GM12878 (cell line): ENCODE results near the gene CHCT1. TPM values are rescaled to one million over a fixed set of nuclear protein-coding genes. Genes with fewer than 3 reads are reported as not detected.

Experiments
- ATAC-seq: fragments of 200-7000 bp; cut with Tn5 transposase; 3 replicates; pipeline ENCODE4 v1.9.1; 2020; ENCODE audit warnings: mild to moderate bottlenecking, moderate library complexity
- BruUV-seq: library from RNA; stranded (reverse); fragments of 400-500 nt; replicated peaks from 2 replicates; lab custom pipeline; 2021; lab: Mats Ljungman, UMichigan
- CTCF ChIA-PET: fragments of 300-600 bp; sonication (Branson Sonifier 250); formaldehyde crosslinking; extraction: SDS; loops from one replicate; lab custom pipeline; 2021; ENCODE audit warnings: inconsistent platforms; lab: Yijun Ruan, JAX
- POLR2A ChIA-PET: fragments of 350-600 bp; formaldehyde crosslinking; extraction: SDS; loops from one replicate; lab custom pipeline; 2021; ENCODE audit warnings: inconsistent platforms; lab: Charles Lee
- RAD21 ChIA-PET: fragments of 300-600 bp; sonication (Branson Sonifier 250); formaldehyde crosslinking; loops from one replicate; lab custom pipeline; 2023; ENCODE audit warnings: antibody characterized with exemption; ENCODE audit not compliant: unreplicated experiment; lab: Charles Lee
- SMC1A ChIA-PET: fragments of 300-600 bp; sonication (Branson Sonifier 250); formaldehyde crosslinking; loops from one replicate; lab custom pipeline; 2023; ENCODE audit not compliant: unreplicated experiment, uncharacterized antibody; lab: Charles Lee
- DNase-seq: peaks from one replicate; pipeline ENCODE4 v3.0.0-alpha.2; 2011; ENCODE audit warnings: low read depth, low spot score
- FAIRE-seq: peaks from 3 replicates; lab custom pipeline; 2011; peaks lifted over from hg19 to GRCh38; lab: Jason Lieb, UNC
- H2AFZ ChIP-seq: 2 replicates; pipeline ENCODE4 v1.6.0; 2011; ENCODE audit warnings: low read depth, low read length, control low read depth; ENCODE audit not compliant: control insufficient read depth
- H3K27ac ChIP-seq: 2 replicates; pipeline ENCODE4 v1.5.1; 2011; ENCODE audit warnings: control low read depth; ENCODE audit not compliant: control insufficient read depth, insufficient read depth
- H3K27me3 ChIP-seq, 2 experiments: replicated peaks in 1 of 2; 2 replicates each; pipeline versions ENCODE4 v1.6.0 to v1.6.1; 2011; ENCODE audit warnings: low read length in 1 of 2; ENCODE audit not compliant: control insufficient read depth in 2 of 2, insufficient read depth in 2 of 2
- H3K36me3 ChIP-seq, 2 experiments: 2 replicates each; pipeline ENCODE4 v1.5.1; 2011; ENCODE audit warnings: low read length in 1 of 2; ENCODE audit not compliant: control insufficient read depth in 2 of 2, insufficient read depth in 2 of 2
- H3K4me1 ChIP-seq: 2 replicates; pipeline ENCODE4 v1.6.1; 2011; ENCODE audit warnings: mild to moderate bottlenecking, low read length, moderate library complexity, mixed read lengths; ENCODE audit not compliant: control insufficient read depth, insufficient read depth
- H3K4me2 ChIP-seq: 2 replicates; pipeline ENCODE4 v1.6.0; 2011; ENCODE audit warnings: control low read depth; ENCODE audit not compliant: control insufficient read depth, insufficient read depth
- H3K4me3 ChIP-seq: fragments of 200-600 bp; sonication (generic); 2 replicates; pipeline ENCODE4 v1.5.1; 2016
- H3K79me2 ChIP-seq: 2 replicates; pipeline ENCODE4 v1.6.0; 2011; ENCODE audit warnings: low read length; ENCODE audit not compliant: control insufficient read depth, insufficient read depth
- H3K9ac ChIP-seq: 2 replicates; pipeline ENCODE4 v1.8.0; 2011; ENCODE audit warnings: low read length, control low read depth, mixed read lengths; ENCODE audit not compliant: control insufficient read depth, insufficient read depth
- H3K9me3 ChIP-seq: replicated peaks from 3 replicates; pipeline ENCODE4 v1.5.1; 2011; ENCODE audit warnings: mild to moderate bottlenecking, low read length; ENCODE audit not compliant: control insufficient read depth, insufficient read depth
- H4K20me1 ChIP-seq: 2 replicates; pipeline ENCODE4 v1.6.0; 2011; ENCODE audit not compliant: control insufficient read depth, insufficient read depth
- CREM ChIP-seq: IDR thresholded peaks from 2 replicates; pipeline ENCODE4 v1.6.1; 2014; ENCODE audit warnings: antibody characterized with exemption, low read depth
- LARP7 ChIP-seq: fragments of 450-650 bp; IDR thresholded peaks from 2 replicates; pipeline ENCODE4 v1.6.1; 2017; ENCODE audit warnings: mild to moderate bottlenecking
- ZBTB11 ChIP-seq: fragments of 450-650 bp; formaldehyde crosslinking; IDR thresholded peaks from 2 replicates; pipeline ENCODE4 v1.5.0; 2022; ENCODE audit warnings: mild to moderate bottlenecking, missing genetic modification characterization
- WGBS: methylation state at CpG from one replicate; pipeline ENCODE4 v1.1.6; 2016; ENCODE audit warnings: low lambda C conversion rate; ENCODE audit not compliant: insufficient replicate concordance, insufficient coverage; ENCODE audit errors: missing lambda C conversion rate; 5-methylcytosine and 5-hydroxymethylcytosine counted together
- in situ Hi-C: fragments of 300-500 bp; cut with MboI; formaldehyde crosslinking; loops from 9 replicates; pipeline ENCODE4 v1.14.3; 2018; ENCODE audit warnings: mixed read lengths
- intact Hi-C: fragments of 100-400 bp; cut with micrococcal nuclease; formaldehyde crosslinking; loops from one replicate; pipeline ENCODE4 v1.14.2; 2022; ENCODE audit not compliant: unreplicated experiment
- polyA plus RNA-seq, 11 experiments: library from polyadenylated mRNA; depleted of rRNA in 4 of 11; unstranded in 6 of 11; stranded (reverse) in 5 of 11; fragments of >200 nt; fragmentation: Nextera tagmentation in 4 of 11; fragmentation: Illumina TruSeq in 1 of 11; extraction: Ambion mirVana in 4 of 11; extraction: Trizol in 1 of 11; gene quantifications; 1 replicate in 1 of 11; 2 replicates in 10 of 11; pipeline versions ENCODE4 v1.2.1 to v1.2.3, GENCODE V29; 2011 to 2016; ENCODE audit warnings: inconsistent platforms in 2 of 11, missing spikeins in 2 of 11, low read depth in 1 of 11
- total RNA-seq, 4 experiments: library from RNA; depleted of rRNA in 3 of 4; stranded (reverse); fragments of >200 nt in 3 of 4; fragmentation: Illumina TruSeq in 1 of 4; extraction: Trizol in 1 of 4; gene quantifications; 2 replicates each; pipeline versions ENCODE4 v1.2.1 to v1.2.3, GENCODE V29; 2013 to 2021

The CHCT1 gene
- total and polyA plus RNA-seq, 10 of the 15 experiments (the other 5 are each of a cell fraction or from before 2014, with no cell fraction given), result 0.23 to 0.35 TPM; not detected in 8

GRCh38 chr17:60390925-60391470 is 31.3 kb upstream of the CHCT1 start:
- Histone ChIP-seq H3K9ac (peak overlapping the region; percentile 90), H3K36me3 (no peaks in the 10 kb centered on the region), H3K9me3 (no peaks in the 10 kb centered on the region), H3K27ac (peak overlapping the region; percentile 81), H3K4me3 (peak overlapping the region; percentile 97), H3K4me1 (no peaks in the 10 kb centered on the region), H3K4me2 (peak overlapping the region; percentile 88), H2AFZ (peak overlapping the region; percentile 78), H3K79me2 (peaks cover 50% of the 10 kb centered on the region), H3K27me3 (no peaks in the 10 kb centered on the region), H4K20me1 (no peaks in the 10 kb centered on the region)
- FAIRE-seq, result no peak
- POLR2A ChIA-PET, result interaction anchor here (0.9 to 1.4 kb wide), 3 partner anchors 8 to 299 kb away, joined by 3 to 5 read pairs (median 3); partner anchors contain the start of gene PPM1D
- TF ChIP-seq ZBTB11 (CRISPR knock-in tag) (no peak), CREM (0 out of 2 replicates have a peak, but pooled peaks have one; percentile 14), LARP7 (0 out of 2 replicates have a peak, but pooled peaks have one; percentile 2)
- no peak for DNase-seq
- intact Hi-C loops, result loop anchor here (5.0 kb wide), 1 partner anchor 84 kb away; no protein-coding TSS in a partner anchor
- SMC1A ChIA-PET, result interaction anchor here (0.6 to 1.8 kb wide), 8 partner anchors 12 to 313 kb away, joined by 3 to 8 read pairs (median 4); no protein-coding TSS in a partner anchor
- RAD21 ChIA-PET, result interaction anchor here (2.1 kb wide), 1 partner anchor 160 kb away, joined by 9 read pairs; no protein-coding TSS in a partner anchor
- CTCF ChIA-PET, result interaction anchor here (0.7 to 2.7 kb wide), 7 partner anchors 8 to 217 kb away, joined by 3 to 14 read pairs (median 5); partner anchors contain the start of gene CHCT1
- TSS peak; percentile 59 for BruUV-seq
- ATAC-seq, result peak; percentile 14
- WGBS, result 8% methylated on average over 15 of the region's 15 CpGs
- in situ Hi-C loops, result no loop called here
